ENCODE measurements around the gene DCXR. TPM values are rescaled to one million over a fixed set of nuclear protein-coding genes. Genes with fewer than 3 reads are reported as not detected.

Gene DCXR
- polyA plus RNA-seq, 3 donors: 88.8 to 93.1 (median 90.3) TPM

GRCh38 chr17:81996757-81997441 lies 40.6 kb downstream of the DCXR start:
- Histone ChIP-seq H3K4me3 (replicated peaks in 1 of 3; ENCODE audit: low read depth in 2 of 3, low read length in 3 of 3) (no peak overlapping the region), H3K27me3 (ENCODE audit: control insufficient read depth in 2 of 2, insufficient read depth in 2 of 2, low read length in 2 of 2) (no peaks in the 10 kb centered on the region), H3K36me3 (replicated peaks in 1 of 2; ENCODE audit: control insufficient read depth in 1 of 2, insufficient read depth in 2 of 2, low read length in 2 of 2) (peaks cover 14 to 30% of the 10 kb centered on the region in 2 donors), H3K79me2 (ENCODE audit: insufficient read depth, low read length) (no peaks in the 10 kb centered on the region), H3K4me1 (ENCODE audit: control insufficient read depth in 1 of 2, insufficient read depth in 2 of 2, low read length in 2 of 2) (no peaks in the 10 kb centered on the region), H2AFZ (ENCODE audit: insufficient read depth, low read depth, low read length, poor library complexity, severe bottlenecking) (no peak overlapping the region), H3K9ac (ENCODE audit: insufficient read depth, low read length, poor library complexity, severe bottlenecking) (no peak overlapping the region), H3K27ac (ENCODE audit: low read depth in 1 of 2, low read length in 2 of 2) (no peak overlapping the region), H3K4me2 (replicated peaks; ENCODE audit: extremely low read depth, low read length, poor library complexity, severe bottlenecking) (no peak overlapping the region), H3K9me3 (replicated peaks in 1 of 2; ENCODE audit: control insufficient read depth in 1 of 2, insufficient read depth in 1 of 2, low read length in 2 of 2) (no peaks in the 10 kb centered on the region), H4K20me1 (ENCODE audit: insufficient read depth, low read length) (no peaks in the 10 kb centered on the region)
- no peak for DNase-seq
- Mint-ChIP-seq H3K9me3 (peaks cover 0 to 2% (median 0%) of the 10 kb centered on the region in 7 donors), H3K4me1 (no peaks in the 10 kb centered on the region), H3K27me3 (ENCODE audit: low read depth in 3 of 3) (no peaks in the 10 kb centered on the region), H3K27ac (no peak overlapping the region), H3K4me3 (no peak overlapping the region), H3K36me3 (peaks cover 16 to 49% of the 10 kb centered on the region in 2 donors)
- WGBS (ENCODE audit: insufficient coverage): 97% methylated on average over 16 of the region's 30 CpGs
- intact Hi-C loops (cut with micrococcal nuclease): no loop called here
- TF ChIP-seq CTCF (IDR thresholded peaks at IDR 0.05): no peak

GRCh38 chr17:81996232-81996756 lies 41.2 kb downstream of the DCXR start:
- Mint-ChIP-seq H3K27me3 (ENCODE audit: low read depth in 3 of 3) (no peaks in the 10 kb centered on the region), H3K4me1 (no peaks in the 10 kb centered on the region), H3K9me3 (peaks cover 0 to 2% (median 0%) of the 10 kb centered on the region in 7 donors), H3K4me3 (no peak overlapping the region), H3K27ac (no peak overlapping the region), H3K36me3 (peaks cover 16 to 49% of the 10 kb centered on the region in 2 donors)
- Histone ChIP-seq H3K27me3 (ENCODE audit: control insufficient read depth in 2 of 2, insufficient read depth in 2 of 2, low read length in 2 of 2) (no peaks in the 10 kb centered on the region), H3K4me1 (ENCODE audit: control insufficient read depth in 1 of 2, insufficient read depth in 2 of 2, low read length in 2 of 2) (no peaks in the 10 kb centered on the region), H3K36me3 (replicated peaks in 1 of 2; ENCODE audit: control insufficient read depth in 1 of 2, insufficient read depth in 2 of 2, low read length in 2 of 2) (peaks cover 14 to 30% of the 10 kb centered on the region in 2 donors), H3K4me2 (replicated peaks; ENCODE audit: extremely low read depth, low read length, poor library complexity, severe bottlenecking) (no peak overlapping the region), H2AFZ (ENCODE audit: insufficient read depth, low read depth, low read length, poor library complexity, severe bottlenecking) (no peak overlapping the region), H3K9me3 (replicated peaks in 1 of 2; ENCODE audit: control insufficient read depth in 1 of 2, insufficient read depth in 1 of 2, low read length in 2 of 2) (no peaks in the 10 kb centered on the region), H4K20me1 (ENCODE audit: insufficient read depth, low read length) (peaks cover 3% of the 10 kb centered on the region), H3K9ac (ENCODE audit: insufficient read depth, low read length, poor library complexity, severe bottlenecking) (no peak overlapping the region), H3K27ac (ENCODE audit: low read depth in 1 of 2, low read length in 2 of 2) (no peak overlapping the region), H3K79me2 (ENCODE audit: insufficient read depth, low read length) (no peaks in the 10 kb centered on the region), H3K4me3 (replicated peaks in 1 of 3; ENCODE audit: low read depth in 2 of 3, low read length in 3 of 3) (no peak overlapping the region)
- WGBS (ENCODE audit: insufficient coverage): 94% methylated on average over 28 of the region's 28 CpGs
- no peak for TF ChIP-seq CTCF (IDR thresholded peaks at IDR 0.05)
- DNase-seq: no peak
- intact Hi-C loops (cut with micrococcal nuclease): no loop called here
